Stimulated activated naive CD8-positive, alpha-beta T cell treated with anti-CD3 and anti-CD28 coated beads, Interleukin-15, Interleukin-2, amounts not matched to agents 100 U/mL and 50 U/mL, for 24 hours (primary cell): ENCODE data around the gene CCDC93.
"Not testable (repeated sequence)": the region's sequence is repeated elsewhere in the genome, so short reads cannot be mapped to it uniquely, and the experiment has no call there.

Experiments used
- ATAC-seq: fragments of 150-1000 bp; cut with Tn5 transposase; one replicate; pipeline ENCODE4 v1.10.0; 2021
- DNase-seq: peaks from one replicate; pipeline ENCODE4 v3.0.0; 2021

Gene CCDC93

GRCh38 chr2:118044854-118045253, 31.0 kb upstream of the CCDC93 start:
- ATAC-seq (peak; percentile 48), DNase-seq (no peak)

DNA sequence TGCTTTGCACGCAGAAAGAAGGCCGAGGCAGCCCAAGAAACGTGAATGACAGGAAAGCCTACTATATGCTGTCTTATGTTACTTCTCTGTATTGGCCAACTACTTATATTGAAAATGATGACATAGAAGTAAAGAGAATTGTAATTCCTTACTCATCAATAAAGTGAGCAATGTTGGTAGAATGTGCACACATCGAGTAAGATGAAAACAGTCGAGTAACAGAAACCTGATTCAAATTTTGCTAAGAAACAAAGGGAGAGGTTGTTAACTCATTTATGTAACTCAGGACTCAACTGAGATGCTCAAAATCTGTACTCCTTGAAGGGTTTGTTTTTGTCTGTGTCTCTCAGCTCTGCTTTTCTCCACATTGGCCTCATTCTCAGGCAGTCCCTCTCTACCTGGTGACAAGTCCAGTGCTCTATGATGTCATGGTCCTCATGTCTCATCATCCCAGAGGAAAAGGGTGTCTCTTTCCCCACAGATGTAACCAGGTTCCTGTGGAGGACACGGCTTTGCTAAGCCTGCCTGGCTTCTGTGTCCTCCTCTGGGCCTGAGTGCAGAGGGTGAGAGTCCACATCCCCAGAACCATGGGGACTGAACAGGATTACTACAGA, 30.3 kb upstream of the CCDC93 start:
- no peak for ATAC-seq
- no peak for DNase-seq

DNA sequence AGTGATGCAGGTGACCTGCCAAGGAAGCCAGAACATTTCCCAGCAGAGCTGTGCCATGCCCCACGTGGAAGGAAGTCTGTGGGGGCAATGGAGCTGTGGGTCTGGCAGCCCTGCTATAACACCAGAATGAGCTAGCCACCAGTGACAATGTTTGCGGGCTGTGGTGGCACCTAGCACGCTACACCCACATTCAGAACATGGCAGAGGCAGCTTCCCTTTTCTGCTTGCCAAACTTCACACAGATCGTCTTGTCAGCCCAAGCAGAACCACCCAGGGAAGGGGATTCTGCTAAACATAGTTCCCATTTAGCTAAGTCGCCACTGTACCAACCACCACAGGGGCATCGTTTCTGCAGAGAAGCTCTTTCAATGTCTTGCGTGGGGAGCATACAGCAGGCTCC, 27.0 kb upstream of the CCDC93 start:
- no peak for ATAC-seq

GRCh38 chr2:118032169-118033013, 18.5 kb upstream of the CCDC93 start:
- DNase-seq (peak; percentile 41), ATAC-seq (peak; percentile 69)

More for the DNA sequence above, 27.0 kb upstream of the CCDC93 start:
- DNase-seq: no peak

DNA sequence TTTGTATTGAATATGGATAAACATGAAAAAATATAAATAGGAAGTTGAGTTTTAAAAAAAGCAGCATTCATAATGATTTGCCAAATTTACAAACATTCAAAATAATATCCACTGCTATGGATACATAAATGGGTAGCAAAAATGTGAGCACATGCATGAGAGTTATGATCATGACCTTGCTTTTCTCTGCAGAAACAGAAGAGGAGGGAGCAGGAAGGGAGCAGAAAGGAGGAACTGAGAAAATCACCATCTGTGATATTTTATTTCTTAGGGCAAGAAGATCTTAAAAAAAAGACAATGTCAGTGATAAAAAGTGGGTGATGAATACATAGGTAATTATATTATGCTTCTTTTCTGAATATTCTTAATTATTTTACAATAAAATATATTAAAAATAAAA, 17.7 kb upstream of the CCDC93 start:
- no peak for ATAC-seq

DNA sequence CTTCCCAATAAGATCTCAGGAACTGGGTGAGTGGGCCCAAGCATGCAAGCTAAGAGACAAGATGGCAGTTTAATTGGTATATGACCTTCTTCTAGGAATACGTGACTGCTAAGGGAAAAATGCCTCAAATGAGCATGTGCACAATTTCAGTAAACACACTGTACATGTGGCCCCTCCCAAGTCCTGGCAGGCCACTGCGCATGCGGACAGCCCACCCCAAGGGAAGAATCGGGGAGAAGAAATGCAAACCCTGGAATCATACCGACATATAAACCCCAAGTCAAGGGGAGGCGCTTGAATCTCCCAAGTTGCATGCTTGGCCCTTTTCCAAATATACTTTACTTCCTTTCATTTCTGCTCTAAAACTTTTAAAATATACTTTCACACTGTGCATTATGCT, 15.2 kb upstream of the CCDC93 start:
- no peak for DNase-seq
- no peak for ATAC-seq

More for the DNA sequence above, 17.7 kb upstream of the CCDC93 start:
- no peak for DNase-seq

GRCh38 chr2:118021356-118021755, 7.5 kb upstream of the CCDC93 start:
- ATAC-seq (no peak), DNase-seq (no peak)

- DNase-seq (no peak), ATAC-seq (no peak)
Measured at GRCh38 chr2:118019821-118020220, 6.0 kb upstream of the CCDC93 start.

GRCh38 chr2:118016911-118017310, 3.0 kb upstream of the CCDC93 start:
- DNase-seq: no peak
- no peak for ATAC-seq

DNA sequence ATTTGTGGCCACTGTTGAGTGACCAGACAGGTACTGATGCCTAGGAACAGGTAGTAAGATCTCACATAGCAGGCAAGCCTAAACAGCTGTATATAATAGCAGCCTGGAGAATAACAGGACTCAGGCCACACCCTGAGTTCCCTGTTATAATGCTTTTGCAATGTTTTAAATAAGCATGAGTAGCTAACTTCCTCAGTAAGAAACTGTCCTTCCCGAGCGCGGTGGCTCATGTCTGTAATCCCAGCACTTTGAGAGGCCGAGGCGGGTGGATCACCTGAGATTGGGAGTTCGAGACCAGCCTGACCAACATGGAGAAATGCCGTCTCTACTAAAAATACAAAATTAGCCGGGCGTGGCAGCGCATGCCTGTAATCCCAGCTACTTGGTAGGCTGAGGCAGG, 1.9 kb upstream of the CCDC93 start:
- not testable (repeated sequence) for ATAC-seq, DNase-seq

DNA sequence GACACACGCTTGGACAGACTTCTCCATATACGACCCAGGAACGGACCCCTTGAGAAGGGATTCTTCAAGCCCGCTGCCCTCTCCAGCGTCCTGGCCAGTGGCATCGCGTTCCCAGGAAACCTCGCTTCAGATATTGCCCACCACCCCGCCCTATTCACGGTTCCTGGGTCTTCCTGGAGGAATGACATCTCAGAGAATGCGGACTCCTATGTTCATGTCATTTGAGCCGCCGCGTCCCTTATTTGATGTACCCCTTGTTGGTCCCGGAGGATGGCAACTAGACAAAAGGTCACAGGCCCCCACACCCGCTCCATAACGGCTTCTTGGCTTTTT, 588 bp upstream of the CCDC93 start:
- DNase-seq: no peak
- ATAC-seq: no peak

- DNase-seq (peak; percentile 47), ATAC-seq (peak; percentile 20)
Measured at GRCh38 chr2:118013221-118013723, 598 bp downstream of the CCDC93 start.

GRCh38 chr2:118012778-118013177, 1.1 kb downstream of the CCDC93 start:
- ATAC-seq (no peak), DNase-seq (no peak)

GRCh38 chr2:118010473-118010872, 3.4 kb downstream of the CCDC93 start:
- DNase-seq (no peak), ATAC-seq (no peak)

- DNase-seq (no peak), ATAC-seq (no peak)
Measured at GRCh38 chr2:118006861-118007260, 7.0 kb downstream of the CCDC93 start.

- DNase-seq (no peak), ATAC-seq (no peak)
Measured at GRCh38 chr2:118006326-118006725, 7.5 kb downstream of the CCDC93 start.

DNA sequence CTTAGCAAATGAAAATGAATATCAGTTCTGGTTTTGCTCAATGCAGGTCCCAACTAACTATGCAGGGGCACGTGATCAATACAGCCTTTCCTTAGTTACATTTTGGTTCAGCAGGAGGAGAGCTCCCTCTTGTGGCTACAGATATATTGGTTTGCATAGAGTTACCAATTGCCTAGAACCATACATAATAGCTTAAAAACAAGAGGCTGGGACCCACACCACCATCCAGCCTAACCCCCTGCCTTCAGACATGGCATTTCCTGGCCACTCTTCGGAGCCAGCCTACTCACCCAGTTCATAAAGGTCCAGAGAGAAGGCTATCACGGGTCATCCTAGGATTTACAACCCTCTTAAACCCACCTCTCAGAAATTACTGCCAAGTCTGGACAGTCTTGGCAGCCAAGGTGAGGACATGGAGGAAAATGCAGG, 10.5 kb downstream of the CCDC93 start:
- ATAC-seq: peak; percentile 92
- peak; percentile 37 for DNase-seq

DNA sequence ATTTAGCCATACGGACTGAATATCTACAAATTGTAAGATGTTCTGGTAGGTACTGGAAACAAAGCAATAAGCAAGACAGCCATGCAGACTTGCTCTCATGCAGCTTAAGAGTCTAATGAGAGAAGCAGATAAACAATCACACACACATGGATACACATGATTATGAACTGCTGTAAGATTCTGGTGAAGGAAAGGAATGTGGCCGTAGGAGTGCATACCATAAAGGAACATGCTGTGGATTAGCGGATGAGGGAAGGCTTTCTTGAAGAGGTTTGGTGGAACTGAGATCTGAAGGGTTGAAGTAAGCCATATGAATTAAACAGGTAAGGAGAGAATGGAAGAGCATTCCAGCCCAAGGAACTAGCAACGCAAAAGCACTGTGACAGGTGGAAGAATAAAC, 13.8 kb downstream of the CCDC93 start:
- ATAC-seq (no peak), DNase-seq (no peak)

DNA sequence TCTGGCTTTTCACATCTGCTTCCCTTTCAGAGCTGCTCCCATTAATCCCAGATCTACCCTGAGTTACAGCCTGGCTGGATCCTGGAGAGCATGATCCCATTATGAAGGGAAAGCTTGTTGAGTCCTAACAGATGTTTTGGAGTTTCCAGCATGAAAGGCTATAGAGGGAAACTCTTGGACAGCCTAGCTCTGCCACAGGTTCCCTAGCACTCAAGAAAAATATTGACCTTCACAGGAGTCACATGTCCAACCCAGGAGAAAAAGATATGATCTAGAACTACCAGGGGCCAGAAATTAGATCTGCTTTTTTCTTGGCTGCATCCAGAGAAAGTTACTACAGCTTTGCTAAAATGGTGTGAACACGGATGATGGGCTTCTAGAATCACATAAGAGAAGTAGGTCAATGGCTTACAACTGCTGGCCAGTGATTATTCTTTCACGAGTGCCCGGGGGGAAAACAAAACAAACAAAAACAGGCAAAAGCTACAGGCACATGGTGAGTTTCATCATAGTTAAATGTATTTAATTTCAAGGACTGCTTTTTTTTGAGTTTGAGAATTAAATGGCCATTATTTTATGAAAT, 15.9 kb downstream of the CCDC93 start:
- ATAC-seq (no peak), DNase-seq (no peak)

DNA sequence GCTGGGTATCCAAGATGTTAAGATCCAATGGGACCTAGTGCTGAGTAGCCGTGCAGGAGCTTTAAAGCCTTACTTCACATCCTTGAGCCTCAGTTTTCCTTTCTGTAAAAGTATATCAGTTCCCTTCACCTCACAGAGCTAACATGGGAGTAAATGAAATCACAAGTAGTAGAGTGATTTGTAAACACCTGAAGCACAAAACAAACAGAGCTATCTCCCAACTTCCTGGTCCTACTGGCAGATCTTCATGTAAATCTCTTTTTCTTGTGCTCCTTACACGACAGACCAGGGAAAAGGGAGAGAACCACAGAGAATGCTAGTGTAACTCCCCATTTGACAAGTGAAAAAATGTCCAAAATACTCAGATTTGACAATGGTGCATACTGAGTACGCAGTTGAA, 17.3 kb downstream of the CCDC93 start:
- DNase-seq: no peak
- ATAC-seq: no peak

- ATAC-seq: no peak
- DNase-seq: no peak
Measured at GRCh38 chr2:117994729-117995128, 19.1 kb downstream of the CCDC93 start.

- ATAC-seq (peak; percentile 28), DNase-seq (no peak)
Measured at GRCh38 chr2:117989854-117990438, 23.9 kb downstream of the CCDC93 start.

- ATAC-seq (no peak), DNase-seq (no peak)
Measured at GRCh38 chr2:117987121-117987520, 26.7 kb downstream of the CCDC93 start.
